HEK293 (cell line): ENCODE results near the gene COQ8A.

Experiments used
- KLF7 ChIP-seq: fragments of 450-650 bp; formaldehyde crosslinking; IDR thresholded peaks from 2 replicates; pipeline ENCODE4 v1.5.1; 2016; ENCODE audit warnings: missing biosample characterization, missing genetic modification characterization, borderline replicate concordance
- WT1 ChIP-seq: fragments of 450-650 bp; formaldehyde crosslinking; IDR thresholded peaks from 2 replicates; pipeline ENCODE4 v1.5.1; 2016; ENCODE audit warnings: missing biosample characterization, missing genetic modification characterization
- ZFP37 ChIP-seq: fragments of 450-650 bp; formaldehyde crosslinking; IDR thresholded peaks from 2 replicates; pipeline ENCODE4 v1.5.1; 2016; ENCODE audit warnings: missing biosample characterization, missing genetic modification characterization
- ZNF114 ChIP-seq: fragments of 450-650 bp; formaldehyde crosslinking; IDR thresholded peaks from 2 replicates; pipeline ENCODE4 v1.5.0; 2017; ENCODE audit warnings: missing biosample characterization, missing genetic modification characterization
- ZNF155 ChIP-seq: fragments of 450-650 bp; formaldehyde crosslinking; IDR thresholded peaks from 2 replicates; pipeline ENCODE4 v1.5.1; 2016; ENCODE audit warnings: missing biosample characterization, missing genetic modification characterization
- ZNF510 ChIP-seq: fragments of 450-650 bp; formaldehyde crosslinking; IDR thresholded peaks from 2 replicates; pipeline ENCODE4 v1.5.1; 2018; ENCODE audit warnings: mild to moderate bottlenecking, missing genetic modification characterization, missing biosample characterization; ENCODE audit not compliant: insufficient replicate concordance
- ZNF660 ChIP-seq: fragments of 450-650 bp; IDR thresholded peaks from 2 replicates; pipeline ENCODE4 v1.5.1; 2018; ENCODE audit warnings: missing biosample characterization, mild to moderate bottlenecking, missing genetic modification characterization
- TF ChIP-seq, protein P1 (sequence below): fragments of 450-650 bp; formaldehyde crosslinking; IDR thresholded peaks from 2 replicates; pipeline ENCODE4 v1.5.1; 2016; ENCODE audit warnings: missing biosample characterization, missing genetic modification characterization
- TF ChIP-seq, protein P2 (sequence below): fragments of 450-650 bp; formaldehyde crosslinking; IDR thresholded peaks from 2 replicates; pipeline ENCODE4 v1.5.1; 2016; ENCODE audit warnings: missing biosample characterization, missing genetic modification characterization
- TF ChIP-seq, protein P3 (sequence below): fragments of 450-650 bp; formaldehyde crosslinking; IDR thresholded peaks from 2 replicates; pipeline ENCODE4 v1.5.1; 2016; ENCODE audit warnings: missing biosample characterization, missing genetic modification characterization
- TF ChIP-seq, protein P4 (sequence below): fragments of 450-650 bp; formaldehyde crosslinking; IDR thresholded peaks from 2 replicates; pipeline ENCODE4 v1.5.1; 2016; ENCODE audit warnings: missing biosample characterization, missing genetic modification characterization
- TF ChIP-seq, protein P5 (sequence below): fragments of 450-650 bp; formaldehyde crosslinking; IDR thresholded peaks from 2 replicates; pipeline ENCODE4 v1.5.1; 2016; ENCODE audit warnings: missing biosample characterization, missing genetic modification characterization, borderline replicate concordance

DNA sequence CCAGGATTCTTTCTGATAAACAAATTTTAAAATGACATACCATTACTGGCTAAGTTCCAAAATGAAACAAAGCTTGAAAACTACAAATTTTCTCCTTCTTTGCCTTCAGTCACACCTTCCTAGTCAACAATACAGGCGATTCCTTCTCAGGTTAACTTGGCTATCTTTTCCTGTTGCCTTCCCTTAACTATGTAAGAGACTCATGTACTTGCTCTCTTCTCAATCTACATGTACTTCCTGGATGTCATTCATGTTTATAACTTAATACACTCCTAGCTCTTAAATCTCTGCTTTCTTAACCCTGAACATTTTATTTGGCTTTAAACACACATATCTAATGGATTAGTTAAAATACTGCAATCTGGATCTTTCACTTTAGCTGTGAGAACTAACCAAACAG is 97.0 kb downstream of the COQ8A start:
- TF ChIP-seq, protein P1, sequence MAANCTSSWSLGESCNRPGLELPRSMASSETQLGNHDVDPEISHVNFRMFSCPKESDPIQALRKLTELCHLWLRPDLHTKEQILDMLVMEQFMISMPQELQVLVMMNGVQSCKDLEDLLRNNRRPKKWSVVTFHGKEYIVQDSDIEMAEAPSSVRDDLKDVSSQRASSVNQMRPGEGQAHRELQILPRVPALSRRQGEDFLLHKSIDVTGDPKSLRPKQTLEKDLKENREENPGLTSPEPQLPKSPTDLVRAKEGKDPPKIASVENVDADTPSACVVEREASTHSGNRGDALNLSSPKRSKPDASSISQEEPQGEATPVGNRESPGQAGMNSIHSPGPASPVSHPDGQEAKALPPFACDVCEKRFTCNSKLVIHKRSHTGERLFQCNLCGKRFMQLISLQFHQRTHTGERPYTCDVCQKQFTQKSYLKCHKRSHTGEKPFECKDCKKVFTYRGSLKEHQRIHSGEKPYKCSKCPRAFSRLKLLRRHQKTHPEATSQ (tag by site-specific recombination): no peak
- no peak for TF ChIP-seq ZNF155 (tag by site-specific recombination)
- TF ChIP-seq, protein P2, sequence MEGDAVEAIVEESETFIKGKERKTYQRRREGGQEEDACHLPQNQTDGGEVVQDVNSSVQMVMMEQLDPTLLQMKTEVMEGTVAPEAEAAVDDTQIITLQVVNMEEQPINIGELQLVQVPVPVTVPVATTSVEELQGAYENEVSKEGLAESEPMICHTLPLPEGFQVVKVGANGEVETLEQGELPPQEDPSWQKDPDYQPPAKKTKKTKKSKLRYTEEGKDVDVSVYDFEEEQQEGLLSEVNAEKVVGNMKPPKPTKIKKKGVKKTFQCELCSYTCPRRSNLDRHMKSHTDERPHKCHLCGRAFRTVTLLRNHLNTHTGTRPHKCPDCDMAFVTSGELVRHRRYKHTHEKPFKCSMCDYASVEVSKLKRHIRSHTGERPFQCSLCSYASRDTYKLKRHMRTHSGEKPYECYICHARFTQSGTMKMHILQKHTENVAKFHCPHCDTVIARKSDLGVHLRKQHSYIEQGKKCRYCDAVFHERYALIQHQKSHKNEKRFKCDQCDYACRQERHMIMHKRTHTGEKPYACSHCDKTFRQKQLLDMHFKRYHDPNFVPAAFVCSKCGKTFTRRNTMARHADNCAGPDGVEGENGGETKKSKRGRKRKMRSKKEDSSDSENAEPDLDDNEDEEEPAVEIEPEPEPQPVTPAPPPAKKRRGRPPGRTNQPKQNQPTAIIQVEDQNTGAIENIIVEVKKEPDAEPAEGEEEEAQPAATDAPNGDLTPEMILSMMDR (tag by site-specific recombination): no peak
- no peak for TF ChIP-seq ZFP37 (tag by site-specific recombination)
- TF ChIP-seq, protein P3, sequence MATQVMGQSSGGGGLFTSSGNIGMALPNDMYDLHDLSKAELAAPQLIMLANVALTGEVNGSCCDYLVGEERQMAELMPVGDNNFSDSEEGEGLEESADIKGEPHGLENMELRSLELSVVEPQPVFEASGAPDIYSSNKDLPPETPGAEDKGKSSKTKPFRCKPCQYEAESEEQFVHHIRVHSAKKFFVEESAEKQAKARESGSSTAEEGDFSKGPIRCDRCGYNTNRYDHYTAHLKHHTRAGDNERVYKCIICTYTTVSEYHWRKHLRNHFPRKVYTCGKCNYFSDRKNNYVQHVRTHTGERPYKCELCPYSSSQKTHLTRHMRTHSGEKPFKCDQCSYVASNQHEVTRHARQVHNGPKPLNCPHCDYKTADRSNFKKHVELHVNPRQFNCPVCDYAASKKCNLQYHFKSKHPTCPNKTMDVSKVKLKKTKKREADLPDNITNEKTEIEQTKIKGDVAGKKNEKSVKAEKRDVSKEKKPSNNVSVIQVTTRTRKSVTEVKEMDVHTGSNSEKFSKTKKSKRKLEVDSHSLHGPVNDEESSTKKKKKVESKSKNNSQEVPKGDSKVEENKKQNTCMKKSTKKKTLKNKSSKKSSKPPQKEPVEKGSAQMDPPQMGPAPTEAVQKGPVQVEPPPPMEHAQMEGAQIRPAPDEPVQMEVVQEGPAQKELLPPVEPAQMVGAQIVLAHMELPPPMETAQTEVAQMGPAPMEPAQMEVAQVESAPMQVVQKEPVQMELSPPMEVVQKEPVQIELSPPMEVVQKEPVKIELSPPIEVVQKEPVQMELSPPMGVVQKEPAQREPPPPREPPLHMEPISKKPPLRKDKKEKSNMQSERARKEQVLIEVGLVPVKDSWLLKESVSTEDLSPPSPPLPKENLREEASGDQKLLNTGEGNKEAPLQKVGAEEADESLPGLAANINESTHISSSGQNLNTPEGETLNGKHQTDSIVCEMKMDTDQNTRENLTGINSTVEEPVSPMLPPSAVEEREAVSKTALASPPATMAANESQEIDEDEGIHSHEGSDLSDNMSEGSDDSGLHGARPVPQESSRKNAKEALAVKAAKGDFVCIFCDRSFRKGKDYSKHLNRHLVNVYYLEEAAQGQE (tag by site-specific recombination): no peak
- TF ChIP-seq WT1 (tag by site-specific recombination): no peak
- no peak for TF ChIP-seq KLF7
- no peak for TF ChIP-seq ZNF660 (tag by site-specific recombination)
- no peak for TF ChIP-seq ZNF114
- TF ChIP-seq, protein P4, sequence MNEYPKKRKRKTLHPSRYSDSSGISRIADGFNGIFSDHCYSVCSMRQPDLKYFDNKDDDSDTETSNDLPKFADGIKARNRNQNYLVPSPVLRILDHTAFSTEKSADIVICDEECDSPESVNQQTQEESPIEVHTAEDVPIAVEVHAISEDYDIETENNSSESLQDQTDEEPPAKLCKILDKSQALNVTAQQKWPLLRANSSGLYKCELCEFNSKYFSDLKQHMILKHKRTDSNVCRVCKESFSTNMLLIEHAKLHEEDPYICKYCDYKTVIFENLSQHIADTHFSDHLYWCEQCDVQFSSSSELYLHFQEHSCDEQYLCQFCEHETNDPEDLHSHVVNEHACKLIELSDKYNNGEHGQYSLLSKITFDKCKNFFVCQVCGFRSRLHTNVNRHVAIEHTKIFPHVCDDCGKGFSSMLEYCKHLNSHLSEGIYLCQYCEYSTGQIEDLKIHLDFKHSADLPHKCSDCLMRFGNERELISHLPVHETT (tag by site-specific recombination): no peak
- no peak for TF ChIP-seq ZNF510 (tag by site-specific recombination)
- TF ChIP-seq, protein P5, sequence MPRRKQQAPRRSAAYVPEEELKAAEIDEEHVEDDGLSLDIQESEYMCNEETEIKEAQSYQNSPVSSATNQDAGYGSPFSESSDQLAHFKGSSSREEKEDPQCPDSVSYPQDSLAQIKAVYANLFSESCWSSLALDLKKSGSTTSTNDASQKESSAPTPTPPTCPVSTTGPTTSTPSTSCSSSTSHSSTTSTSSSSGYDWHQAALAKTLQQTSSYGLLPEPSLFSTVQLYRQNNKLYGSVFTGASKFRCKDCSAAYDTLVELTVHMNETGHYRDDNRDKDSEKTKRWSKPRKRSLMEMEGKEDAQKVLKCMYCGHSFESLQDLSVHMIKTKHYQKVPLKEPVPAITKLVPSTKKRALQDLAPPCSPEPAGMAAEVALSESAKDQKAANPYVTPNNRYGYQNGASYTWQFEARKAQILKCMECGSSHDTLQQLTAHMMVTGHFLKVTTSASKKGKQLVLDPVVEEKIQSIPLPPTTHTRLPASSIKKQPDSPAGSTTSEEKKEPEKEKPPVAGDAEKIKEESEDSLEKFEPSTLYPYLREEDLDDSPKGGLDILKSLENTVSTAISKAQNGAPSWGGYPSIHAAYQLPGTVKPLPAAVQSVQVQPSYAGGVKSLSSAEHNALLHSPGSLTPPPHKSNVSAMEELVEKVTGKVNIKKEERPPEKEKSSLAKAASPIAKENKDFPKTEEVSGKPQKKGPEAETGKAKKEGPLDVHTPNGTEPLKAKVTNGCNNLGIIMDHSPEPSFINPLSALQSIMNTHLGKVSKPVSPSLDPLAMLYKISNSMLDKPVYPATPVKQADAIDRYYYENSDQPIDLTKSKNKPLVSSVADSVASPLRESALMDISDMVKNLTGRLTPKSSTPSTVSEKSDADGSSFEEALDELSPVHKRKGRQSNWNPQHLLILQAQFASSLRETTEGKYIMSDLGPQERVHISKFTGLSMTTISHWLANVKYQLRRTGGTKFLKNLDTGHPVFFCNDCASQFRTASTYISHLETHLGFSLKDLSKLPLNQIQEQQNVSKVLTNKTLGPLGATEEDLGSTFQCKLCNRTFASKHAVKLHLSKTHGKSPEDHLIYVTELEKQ (tag by site-specific recombination): no peak
